Naive B cell (primary cell): ENCODE measurements around the gene PRPF4. TPM values are rescaled to one million over a fixed set of nuclear protein-coding genes. Genes with fewer than 3 reads are reported as not detected.
"Not testable (repeated sequence)": the region's sequence is repeated elsewhere in the genome, so short reads cannot be mapped to it uniquely, and the experiment has no call there.

Experiments
- ATAC-seq, 2 donors: fragments of 150-1000 bp; cut with Tn5 transposase; 2 replicates each; pipeline ENCODE4 v1.10.0; 2021; ENCODE audit warnings: low read depth in 2 of 2, mild to moderate bottlenecking in 2 of 2, moderate library complexity in 2 of 2
- DNase-seq: peaks from one replicate; pipeline ENCODE4 v3.0.0; 2022
- H3K27ac Mint-ChIP-seq, 6 donors: one replicate each; pipeline ENCODE4 v1.8.0; 2020 to 2022; ENCODE audit warnings: mild to moderate bottlenecking in 6 of 6, mixed read lengths in 6 of 6, moderate library complexity in 5 of 6, inconsistent platforms in 2 of 6
- H3K27me3 Mint-ChIP-seq, 3 donors: one replicate each; pipeline ENCODE4 v1.8.0; 2021 to 2022; ENCODE audit warnings: mixed read lengths in 3 of 3, mild to moderate bottlenecking in 1 of 3
- H3K36me3 Mint-ChIP-seq, 2 donors: one replicate each; pipeline ENCODE4 v1.8.0; 2020 to 2022; ENCODE audit warnings: mixed read lengths in 2 of 2, inconsistent platforms in 1 of 2, mild to moderate bottlenecking in 1 of 2
- H3K4me1 Mint-ChIP-seq, 3 donors: one replicate each; pipeline ENCODE4 v1.8.0; 2020 to 2022; ENCODE audit warnings: mixed read lengths in 3 of 3, inconsistent platforms in 1 of 3, mild to moderate bottlenecking in 1 of 3, moderate library complexity in 1 of 3
- H3K4me3 Mint-ChIP-seq, 8 donors: one replicate each; pipeline ENCODE4 v1.8.0; 2020 to 2022; ENCODE audit warnings: mild to moderate bottlenecking in 8 of 8, mixed read lengths in 8 of 8, moderate library complexity in 8 of 8, inconsistent platforms in 2 of 8
- H3K9me3 Mint-ChIP-seq, 7 donors: one replicate each; pipeline ENCODE4 v1.8.0; 2020 to 2022; ENCODE audit warnings: mixed read lengths in 7 of 7, mild to moderate bottlenecking in 5 of 7, inconsistent platforms in 2 of 7, moderate library complexity in 1 of 7
- polyA plus RNA-seq, 6 donors: library from polyadenylated mRNA; unstranded; fragments of 300-500 nt; fragmentation: Illumina TruSeq; gene quantifications; one replicate each; pipeline ENCODE4 v1.2.3, GENCODE V29; 2021; ENCODE audit warnings: low read depth in 6 of 6

PRPF4 gene
- polyA plus RNA-seq, 6 donors from 2014 or later, result 8.2 to 28.2 (median 22.4) TPM

DNA sequence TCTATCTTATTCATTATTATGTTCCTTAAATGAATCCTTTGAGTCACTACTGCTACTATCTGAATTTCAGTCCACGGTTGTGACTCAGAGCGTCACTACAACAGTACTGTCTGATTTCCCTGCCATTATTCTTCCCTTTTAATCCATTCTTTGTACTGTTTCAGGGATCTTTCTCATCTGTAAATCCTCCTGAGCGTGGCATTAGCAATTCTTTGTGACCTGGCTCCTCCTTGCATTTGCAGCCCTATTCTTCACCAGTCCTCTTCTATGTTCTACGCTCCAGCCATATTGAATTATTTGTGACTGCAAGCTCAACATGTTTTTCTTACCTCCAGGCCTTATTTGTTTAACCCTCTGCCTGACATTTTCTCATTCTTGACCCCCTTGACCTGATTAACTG is 5.9 kb downstream of the PRPF4 start:
- Mint-ChIP-seq H3K27me3 (no peaks in the 10 kb centered on the region), H3K4me3 (peak overlapping the region in 1 of 8 donors; percentile 57), H3K9me3 (no peaks in the 10 kb centered on the region), H3K4me1 (peaks cover 5 to 18% (median 15%) of the 10 kb centered on the region in 3 donors), H3K27ac (peak overlapping the region in 2 of 6 donors; percentile 24 to 26), H3K36me3 (peaks cover 44 to 45% of the 10 kb centered on the region in 2 donors)
- DNase-seq (no peak), ATAC-seq (no peak)

- Mint-ChIP-seq H3K27ac (no peak overlapping the region), H3K4me3 (no peak overlapping the region), H3K9me3 (no peaks in the 10 kb centered on the region), H3K4me1 (peaks cover 0 to 7% (median 0%) of the 10 kb centered on the region in 3 donors), H3K27me3 (no peaks in the 10 kb centered on the region), H3K36me3 (peaks cover 23 to 37% of the 10 kb centered on the region in 2 donors)
- no peak for DNase-seq
- no peak for ATAC-seq
These were observed 13.6 kb downstream of the PRPF4 start for GRCh38 chr9:113289091-113289490.

GRCh38 chr9:113290052-113290607 is 14.7 kb downstream of the PRPF4 start:
- Mint-ChIP-seq H3K36me3 (peaks cover 16 to 29% of the 10 kb centered on the region in 2 donors), H3K4me3 (no peak overlapping the region), H3K4me1 (peaks cover 0 to 7% (median 0%) of the 10 kb centered on the region in 3 donors), H3K27me3 (no peaks in the 10 kb centered on the region), H3K9me3 (no peaks in the 10 kb centered on the region), H3K27ac (no peak overlapping the region)
- ATAC-seq (no peak), DNase-seq (no peak)

DNA sequence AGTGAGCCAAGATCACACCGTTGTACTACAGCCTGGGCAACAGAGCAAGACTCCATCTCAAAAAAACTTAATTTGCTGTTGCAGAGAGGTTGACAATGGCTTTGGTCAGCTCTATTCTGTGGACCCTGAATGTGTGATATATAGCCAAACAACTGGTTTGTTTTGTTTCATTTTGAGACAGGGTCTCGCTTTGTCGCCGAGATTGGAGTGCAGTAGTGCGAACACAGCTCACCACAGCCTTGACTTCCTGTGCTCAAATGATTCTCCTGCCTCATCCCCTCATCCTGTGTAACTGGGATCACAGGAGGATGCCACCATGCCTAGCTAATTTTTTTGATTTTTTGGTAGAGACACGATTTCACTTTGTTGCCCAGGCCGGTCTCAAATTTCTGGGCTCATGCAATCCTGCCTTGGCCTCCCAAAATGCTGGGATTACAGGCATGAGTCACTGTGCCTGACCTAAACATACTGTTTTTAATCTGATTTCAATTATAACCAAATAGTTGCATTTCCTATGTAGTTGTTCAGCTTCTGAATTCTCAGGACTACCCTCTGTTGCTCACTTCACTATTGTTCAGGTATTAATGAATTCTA is 17.9 kb downstream of the PRPF4 start:
- peaks cover 0 to 21% (median 0%) of the 10 kb centered on the region in 3 donors for H3K4me1 Mint-ChIP-seq
- peaks cover 16 to 25% of the 10 kb centered on the region in 2 donors for H3K36me3 Mint-ChIP-seq
- no peaks in the 10 kb centered on the region for H3K27me3 Mint-ChIP-seq
- no peak for DNase-seq
- H3K27ac Mint-ChIP-seq, result peak overlapping the region in 2 of 6 donors; percentile 37 to 74
- no peak overlapping the region for H3K4me3 Mint-ChIP-seq
- H3K9me3 Mint-ChIP-seq, result no peaks in the 10 kb centered on the region
- ATAC-seq, result no peak

DNA sequence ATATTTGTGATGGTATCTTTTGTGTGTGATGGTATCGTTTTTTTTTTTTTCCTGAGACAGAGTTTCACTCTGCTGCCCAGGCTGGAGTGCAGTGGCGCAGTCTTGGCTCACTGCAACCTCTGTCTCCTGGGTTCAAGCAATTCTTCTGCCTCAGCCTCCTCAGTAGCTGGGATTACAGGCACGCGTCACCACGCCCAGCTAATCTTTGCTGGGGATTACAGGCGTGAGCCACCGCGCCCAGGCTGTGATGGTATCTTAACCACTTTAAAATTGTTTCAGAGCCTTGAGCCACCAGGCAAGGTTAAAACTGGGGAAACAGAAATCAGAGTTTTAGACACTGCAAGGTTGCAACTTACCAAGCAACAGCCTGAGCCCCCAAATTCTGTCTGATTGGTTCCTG is 20.8 kb downstream of the PRPF4 start:
- H3K27ac Mint-ChIP-seq, H3K4me3 Mint-ChIP-seq, H3K9me3 Mint-ChIP-seq, ATAC-seq, DNase-seq: not testable (repeated sequence)
- Mint-ChIP-seq H3K36me3 (peaks cover 4 to 12% of the 10 kb centered on the region in 2 donors), H3K27me3 (peaks cover 8 to 11% (median 8%) of the 10 kb centered on the region in 3 donors), H3K4me1 (peaks cover 0 to 14% (median 0%) of the 10 kb centered on the region in 3 donors)

DNA sequence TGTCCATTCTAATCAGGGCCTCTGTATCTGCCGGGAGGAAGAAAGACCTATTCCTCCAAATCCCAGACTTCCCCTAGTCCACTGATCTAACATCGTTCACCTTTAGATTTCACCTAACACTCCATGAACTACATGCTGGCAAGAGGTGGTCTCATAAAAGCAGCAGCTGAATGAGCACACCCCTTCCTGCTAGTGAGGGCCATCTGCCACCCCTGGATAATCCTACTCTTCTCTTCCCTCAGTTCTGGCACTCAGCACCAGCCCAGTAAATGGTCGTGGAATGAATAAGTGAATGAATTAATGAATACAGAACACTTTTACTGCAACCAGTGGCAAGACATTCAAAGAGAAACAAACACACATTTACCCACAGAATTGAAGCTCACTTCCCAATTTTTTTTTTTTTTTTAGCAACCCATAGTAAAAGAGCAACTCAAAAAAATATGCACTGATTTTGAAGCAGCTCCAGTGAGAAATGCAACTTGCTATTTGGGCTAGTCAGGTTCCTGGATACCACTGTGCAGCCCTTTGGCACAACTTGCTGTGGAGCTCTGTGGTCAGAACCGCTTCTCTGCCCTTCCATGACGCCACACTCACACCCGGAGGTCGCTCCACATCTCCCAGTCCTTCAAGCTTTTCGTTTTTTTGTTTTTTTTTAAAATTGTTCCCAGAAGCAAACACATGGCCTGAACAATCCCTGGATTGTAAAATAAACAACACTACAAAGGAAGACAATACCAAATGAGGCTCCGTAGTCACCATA is 21.5 kb downstream of the PRPF4 start:
- ATAC-seq (peak in 1 of 2 donors; percentile 60), DNase-seq (no peak)
- peak overlapping the region in 4 of 6 donors; percentile 16 to 65 (median 38) for H3K27ac Mint-ChIP-seq
- H3K36me3 Mint-ChIP-seq, result peaks cover 0 to 7% of the 10 kb centered on the region in 2 donors
- H3K9me3 Mint-ChIP-seq, result no peaks in the 10 kb centered on the region
- peaks cover 0 to 14% (median 0%) of the 10 kb centered on the region in 3 donors for H3K4me1 Mint-ChIP-seq
- peak overlapping the region in 2 of 8 donors; percentile 7 to 31 for H3K4me3 Mint-ChIP-seq
- H3K27me3 Mint-ChIP-seq, result peaks cover 8 to 13% (median 8%) of the 10 kb centered on the region in 3 donors

DNA sequence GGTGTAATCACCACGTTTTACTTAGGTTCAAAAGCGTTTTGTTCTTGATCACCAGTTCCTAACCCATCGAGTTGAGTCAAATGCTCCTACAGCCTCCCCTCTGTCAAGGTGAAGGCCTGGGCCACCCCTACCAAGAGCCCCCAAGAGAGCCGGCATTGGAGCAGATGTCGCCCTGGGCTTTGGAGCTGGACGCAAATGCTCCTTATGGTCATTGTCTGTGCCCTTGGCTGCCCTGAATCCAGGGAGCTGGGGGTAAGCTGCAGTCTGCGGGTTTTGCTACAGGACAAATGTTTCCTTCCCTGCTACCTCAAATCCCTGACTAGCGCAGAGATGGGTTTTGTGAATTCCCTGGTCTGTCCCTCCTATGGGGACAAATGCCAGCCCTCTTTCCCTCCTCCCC is 22.9 kb downstream of the PRPF4 start:
- Mint-ChIP-seq H3K27ac (no peak overlapping the region), H3K4me1 (peaks cover 0 to 14% (median 0%) of the 10 kb centered on the region in 3 donors), H3K36me3 (no peaks in the 10 kb centered on the region), H3K27me3 (peaks cover 8 to 13% (median 13%) of the 10 kb centered on the region in 3 donors), H3K4me3 (no peak overlapping the region), H3K9me3 (no peaks in the 10 kb centered on the region)
- ATAC-seq, result no peak
- DNase-seq, result no peak

GRCh38 chr9:113298924-113299770 is 23.7 kb downstream of the PRPF4 start:
- Mint-ChIP-seq H3K27ac (no peak overlapping the region), H3K9me3 (no peaks in the 10 kb centered on the region), H3K36me3 (no peaks in the 10 kb centered on the region), H3K4me1 (peaks cover 0 to 14% (median 0%) of the 10 kb centered on the region in 3 donors), H3K27me3 (peaks cover 8 to 16% (median 13%) of the 10 kb centered on the region in 3 donors), H3K4me3 (no peak overlapping the region)
- DNase-seq (no peak), ATAC-seq (no peak)

DNA sequence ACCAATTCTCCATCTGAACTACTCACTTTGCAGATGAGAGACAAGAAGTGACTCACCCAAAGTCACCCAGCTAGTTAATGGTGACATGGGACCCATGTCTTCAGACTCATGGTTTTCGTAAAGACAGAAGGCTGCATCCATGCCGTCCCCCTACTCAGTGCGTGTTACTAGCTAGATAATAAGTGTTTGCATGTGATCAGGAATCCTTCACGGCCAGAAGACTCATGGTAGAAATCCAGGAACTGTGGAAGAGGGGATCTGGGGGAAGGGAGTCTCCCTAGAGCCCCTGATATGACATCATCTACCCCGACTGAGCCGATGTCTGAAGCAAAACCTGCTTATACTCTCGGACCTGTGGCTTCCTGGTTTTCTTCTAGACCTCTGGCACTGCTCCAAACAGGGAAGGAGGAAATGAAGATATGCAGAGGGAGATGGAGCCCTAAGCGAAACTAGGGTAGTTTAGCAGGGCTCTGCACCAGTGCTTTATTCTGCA is 24.4 kb downstream of the PRPF4 start:
- Mint-ChIP-seq H3K36me3 (no peaks in the 10 kb centered on the region), H3K27me3 (peaks cover 8 to 16% (median 13%) of the 10 kb centered on the region in 3 donors), H3K4me3 (no peak overlapping the region), H3K4me1 (peaks cover 0 to 14% (median 0%) of the 10 kb centered on the region in 3 donors), H3K9me3 (no peaks in the 10 kb centered on the region), H3K27ac (no peak overlapping the region)
- ATAC-seq (no peak), DNase-seq (no peak)

GRCh38 chr9:113301548-113301947 is 26.1 kb downstream of the PRPF4 start:
- peaks cover 8 to 16% (median 13%) of the 10 kb centered on the region in 3 donors for H3K27me3 Mint-ChIP-seq
- no peak overlapping the region for H3K27ac Mint-ChIP-seq

DNA sequence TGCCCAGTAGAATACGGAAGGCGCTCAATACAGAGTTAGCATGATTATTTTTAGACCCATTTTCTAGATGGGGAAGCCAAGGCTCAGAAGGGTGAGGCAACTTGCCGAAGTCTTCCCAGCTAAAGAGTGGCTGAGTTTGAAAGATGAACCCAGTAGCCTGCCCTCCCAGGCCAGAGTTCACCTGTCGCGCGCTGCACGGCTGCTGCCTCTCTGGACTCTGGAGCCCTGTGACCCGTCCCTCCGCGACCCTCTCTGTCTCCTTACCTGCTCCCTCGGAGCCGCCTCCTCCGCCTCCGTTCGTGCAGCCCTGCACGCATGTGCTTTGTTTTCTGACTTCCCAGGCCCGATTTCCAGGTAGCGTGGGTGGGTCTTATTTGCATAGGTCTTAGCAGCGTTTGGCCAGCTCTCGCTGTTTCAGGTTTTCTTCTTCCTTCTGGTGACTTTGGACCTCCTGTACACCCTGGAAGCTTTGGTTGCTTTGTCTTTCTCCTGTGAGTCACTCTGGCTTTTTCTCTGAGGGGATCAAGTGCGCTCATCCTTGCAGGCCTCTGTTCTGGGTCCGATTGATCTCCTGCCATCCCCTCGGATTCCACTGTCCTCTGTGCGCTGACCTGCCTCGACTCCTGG is 27.4 kb downstream of the PRPF4 start, which contains the start of gene RNF183:
RNF183 (minus strand) TSS at position 585 of the 627 bp plus-strand sequence. CDS start 5,192 bp downstream, outside the sequence.
- DNase-seq (no peak), ATAC-seq (no peak)
- Mint-ChIP-seq H3K27ac (peak within 1 kb of the TSS in 1 of 6 donors; percentile 51), H3K4me1 (peaks cover 0 to under 1% (median 0%) of the 10 kb centered on the region in 3 donors), H3K4me3 (peak within 1 kb of the TSS in 1 of 8 donors; percentile 1), H3K36me3 (no peaks in the 10 kb centered on the region), H3K9me3 (no peaks in the 10 kb centered on the region), H3K27me3 (peaks cover 8 to 16% (median 13%) of the 10 kb centered on the region in 3 donors)

More at GRCh38 chr9:113301548-113301947, 26.1 kb downstream of the PRPF4 start:
- H3K36me3 Mint-ChIP-seq, result no peaks in the 10 kb centered on the region
- ATAC-seq (no peak), DNase-seq (no peak)
- no peak overlapping the region for H3K4me3 Mint-ChIP-seq
- H3K9me3 Mint-ChIP-seq, result no peaks in the 10 kb centered on the region
- H3K4me1 Mint-ChIP-seq, result peaks cover 0 to 14% (median 0%) of the 10 kb centered on the region in 3 donors

DNA sequence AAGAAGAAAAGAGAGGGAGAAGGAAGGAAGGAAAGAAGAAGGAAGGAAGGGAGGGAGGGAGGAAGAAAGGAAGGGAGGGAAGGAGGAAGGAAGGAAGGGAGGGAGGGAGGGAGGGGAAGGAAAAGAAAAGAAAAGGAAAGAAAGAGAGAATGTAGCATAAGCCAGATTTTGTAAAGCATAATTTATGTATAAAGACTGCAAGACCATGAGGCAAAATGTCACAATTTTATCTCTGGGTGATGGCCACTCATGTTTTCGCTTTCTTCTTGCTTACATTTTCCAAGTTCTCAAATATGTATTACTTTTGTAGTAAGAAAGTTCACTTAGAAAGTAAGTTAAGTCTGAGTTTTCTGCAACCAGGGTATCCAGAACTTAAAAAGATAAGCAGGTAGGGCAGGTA is 31.1 kb downstream of the PRPF4 start:
- Mint-ChIP-seq H3K4me1 (no peaks in the 10 kb centered on the region), H3K27me3 (peaks cover 0 to 8% (median 0%) of the 10 kb centered on the region in 3 donors), H3K36me3 (no peaks in the 10 kb centered on the region), H3K9me3 (no peaks in the 10 kb centered on the region), H3K4me3 (no peak overlapping the region), H3K27ac (no peak overlapping the region)
- no peak for DNase-seq
- ATAC-seq, result no peak
